HG02885 (cell line): ENCODE data around the gene TOR1B.

Experiments used
- ATAC-seq: cut with Tn5 transposase; IDR thresholded peaks from one replicate; pipeline ENCODE4 v1.9.1; 2021; ENCODE audit warnings: mild to moderate bottlenecking; ENCODE audit not compliant: unreplicated experiment, poor library complexity

Gene TOR1B

DNA sequence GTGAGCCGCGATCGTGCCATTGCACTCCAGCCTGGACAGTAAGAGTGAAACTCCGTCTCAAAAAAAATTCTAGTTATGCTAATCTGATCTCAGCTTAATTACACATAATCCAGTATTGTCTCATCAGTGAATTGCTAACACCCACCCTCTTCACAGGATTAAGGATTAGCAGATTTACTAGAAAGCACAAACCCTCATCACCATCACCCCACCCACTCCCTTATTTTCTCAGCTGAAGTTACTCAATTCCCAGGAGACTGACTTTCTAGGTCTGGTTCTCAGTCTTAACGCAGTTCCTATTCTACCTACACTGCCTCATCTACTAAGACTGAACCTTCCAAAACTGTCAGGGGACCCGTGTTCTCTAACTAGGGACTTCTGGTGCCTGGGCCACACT is 9.0 kb downstream of the TOR1B start:
- ATAC-seq = no peak

DNA sequence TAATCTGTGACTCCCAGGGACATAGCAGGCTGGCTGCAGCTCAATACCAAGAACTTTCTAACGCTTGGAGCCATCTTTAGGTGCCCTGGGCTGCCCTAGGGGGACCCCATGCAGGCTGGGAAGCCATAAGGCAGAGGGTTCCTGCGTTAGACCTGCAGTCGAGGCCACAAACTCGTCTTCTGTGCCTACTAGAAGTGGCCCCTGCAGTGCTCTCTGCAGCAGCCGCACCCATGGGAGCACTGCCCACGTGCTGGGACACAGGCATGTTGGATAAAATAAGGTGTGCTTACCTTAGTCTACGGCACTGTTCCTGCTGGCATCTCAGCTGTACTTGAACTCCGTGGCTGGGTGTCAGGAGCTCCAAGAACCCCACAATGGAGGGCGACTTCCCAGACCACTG is 9.4 kb downstream of the TOR1B start:
- no peak for ATAC-seq

DNA sequence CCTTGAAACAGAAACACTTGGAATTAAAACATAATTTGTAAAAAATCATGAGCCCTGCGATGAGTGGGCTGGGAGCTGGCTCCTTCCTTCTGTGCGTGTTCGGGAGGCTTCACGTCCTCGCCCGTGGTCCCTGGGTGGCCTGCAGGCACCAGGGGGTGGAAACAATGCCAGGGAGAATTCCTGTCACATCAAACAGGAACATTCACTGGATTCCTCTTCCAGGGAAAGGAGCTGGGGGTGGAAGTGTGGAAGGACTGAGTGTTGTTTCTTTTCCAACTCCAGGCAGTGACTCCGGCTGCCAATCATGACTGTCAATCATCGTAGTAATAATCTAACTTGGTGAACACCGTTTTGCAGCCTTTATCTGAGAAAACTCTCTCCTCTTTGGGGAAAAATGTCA is 10.7 kb downstream of the TOR1B start:
- no peak for ATAC-seq

DNA sequence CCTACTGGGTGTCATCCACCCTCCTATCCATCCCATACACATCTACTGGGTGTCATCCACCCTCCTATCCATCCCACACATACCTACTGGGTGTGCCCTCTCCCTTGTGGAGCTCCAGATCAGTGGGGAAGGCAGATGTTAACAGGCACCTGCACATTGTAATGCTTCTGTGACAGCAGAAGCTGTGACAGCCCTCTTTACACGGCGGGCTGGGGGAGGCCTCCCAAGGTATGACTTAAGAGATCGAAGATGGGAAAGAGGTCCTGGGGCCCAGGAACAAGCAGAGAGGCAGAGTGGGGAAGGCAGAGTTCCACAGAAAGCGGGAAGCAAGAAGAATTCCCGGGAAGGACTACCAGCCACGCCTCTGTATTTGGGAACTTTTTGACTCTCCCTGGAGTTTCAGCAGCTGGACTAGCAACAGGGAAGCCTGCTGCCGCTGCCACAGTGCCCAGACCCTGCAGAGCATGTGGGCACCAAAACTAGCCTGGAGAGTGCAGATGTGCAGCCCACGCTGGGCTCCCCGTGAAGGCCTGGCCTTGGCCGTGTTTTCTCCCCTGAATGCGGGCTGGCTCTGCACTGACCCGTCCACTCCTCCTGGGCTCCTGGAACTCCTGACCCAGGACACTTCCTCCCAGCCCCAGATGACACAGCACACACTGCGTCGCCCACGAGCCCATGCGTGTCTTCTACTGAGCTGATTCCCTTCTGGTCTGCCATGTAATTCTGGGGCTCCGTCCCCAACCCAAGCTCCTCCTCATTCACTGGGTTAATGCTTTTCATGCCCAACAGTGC is 11.6 kb downstream of the TOR1B start:
- no peak for ATAC-seq

DNA sequence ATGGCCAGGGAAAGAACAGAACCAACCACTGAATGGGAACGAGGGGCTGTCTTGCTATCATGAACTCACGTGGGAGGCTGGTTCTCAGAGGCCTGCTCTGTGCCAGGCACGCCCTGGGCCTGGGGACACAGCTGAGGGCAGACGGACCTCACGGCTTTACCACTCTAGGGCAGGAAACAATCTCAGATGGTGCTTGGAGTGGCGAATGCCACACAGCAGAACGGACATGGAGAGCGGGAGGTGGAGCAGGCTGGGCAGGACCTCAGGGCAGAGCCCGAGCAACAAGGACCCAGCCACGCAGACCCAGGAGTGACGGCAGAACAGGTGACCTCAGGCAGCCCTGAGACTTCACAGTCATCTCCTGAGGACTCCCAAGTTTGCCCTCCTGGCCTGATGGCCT is 12.3 kb downstream of the TOR1B start:
- no peak for ATAC-seq

DNA sequence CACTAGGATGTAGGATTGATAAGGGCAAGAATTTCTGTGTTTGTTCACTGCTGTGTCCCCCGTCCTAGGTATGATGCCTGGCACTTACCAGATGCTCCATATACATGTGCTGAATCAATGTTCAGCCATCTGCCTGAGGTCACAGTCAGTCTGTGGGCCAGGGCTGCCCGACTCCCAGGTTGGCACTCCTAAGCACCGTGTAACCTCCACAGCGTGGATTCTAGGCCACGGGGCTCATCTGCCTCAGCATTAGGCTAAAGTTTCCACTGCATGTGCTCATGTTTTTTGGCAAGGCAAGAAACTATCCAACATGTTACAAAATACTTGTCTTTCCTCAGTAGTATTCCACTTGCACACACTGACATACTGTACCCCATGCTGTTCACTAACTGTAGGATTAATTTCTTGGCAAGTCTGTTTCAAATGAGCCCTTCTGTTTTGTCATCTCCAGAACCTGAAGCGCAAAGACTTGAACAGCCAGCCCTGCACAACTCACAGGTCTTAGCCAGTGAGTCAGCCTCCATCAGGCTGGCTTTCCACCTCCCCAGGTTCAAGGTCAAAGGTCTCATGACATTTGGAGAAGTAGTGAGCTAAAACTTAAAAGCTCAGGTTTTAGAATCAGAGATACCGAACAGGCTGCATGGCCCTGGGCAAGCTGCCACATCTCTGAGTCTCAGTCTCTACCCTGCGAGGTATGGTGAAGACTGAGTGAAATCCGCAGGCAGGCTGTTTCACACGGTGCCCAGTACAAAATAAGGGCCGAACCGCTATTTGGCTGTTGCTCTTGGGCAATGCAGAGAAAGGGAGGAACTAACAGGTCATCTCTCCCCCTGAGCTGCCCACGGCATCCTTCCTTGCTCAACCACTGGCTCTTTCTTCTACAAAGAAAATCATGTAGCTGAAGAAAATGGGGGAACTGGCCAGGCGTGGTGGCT is 13.8 kb downstream of the TOR1B start:
- ATAC-seq = no peak

DNA sequence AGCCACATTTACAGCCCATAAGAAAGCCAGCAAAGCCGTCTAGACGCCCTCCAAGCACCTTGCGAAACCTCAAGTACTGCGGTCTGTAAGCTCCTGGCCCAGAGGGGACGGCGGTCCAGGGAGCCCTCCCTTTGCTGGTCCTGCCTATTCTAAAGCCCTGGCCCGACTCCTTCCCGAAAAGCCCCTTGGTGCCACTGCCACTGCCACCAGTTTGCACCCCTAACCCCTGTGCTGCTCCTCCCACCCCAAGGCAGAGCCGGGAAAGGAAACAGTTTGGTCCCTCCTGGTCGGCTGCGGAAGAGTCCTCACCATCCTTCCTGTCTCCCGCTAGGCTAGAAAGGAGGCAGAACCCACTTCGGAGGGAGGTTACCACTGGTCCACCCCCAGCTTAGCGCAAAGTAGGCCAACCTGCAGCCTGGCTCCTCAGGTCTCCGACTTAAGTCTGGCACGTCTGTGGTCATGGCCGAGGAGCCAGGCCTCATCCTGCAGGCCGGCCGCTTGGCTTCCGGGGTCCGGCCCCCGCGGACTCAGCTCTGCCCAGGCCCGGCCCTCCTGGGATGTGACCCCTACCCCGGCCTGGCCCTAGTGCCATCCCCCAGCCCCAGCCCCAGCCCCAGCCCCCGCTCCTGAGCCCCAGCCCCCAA is 20.0 kb downstream of the TOR1B start:
- ATAC-seq = no peak

DNA sequence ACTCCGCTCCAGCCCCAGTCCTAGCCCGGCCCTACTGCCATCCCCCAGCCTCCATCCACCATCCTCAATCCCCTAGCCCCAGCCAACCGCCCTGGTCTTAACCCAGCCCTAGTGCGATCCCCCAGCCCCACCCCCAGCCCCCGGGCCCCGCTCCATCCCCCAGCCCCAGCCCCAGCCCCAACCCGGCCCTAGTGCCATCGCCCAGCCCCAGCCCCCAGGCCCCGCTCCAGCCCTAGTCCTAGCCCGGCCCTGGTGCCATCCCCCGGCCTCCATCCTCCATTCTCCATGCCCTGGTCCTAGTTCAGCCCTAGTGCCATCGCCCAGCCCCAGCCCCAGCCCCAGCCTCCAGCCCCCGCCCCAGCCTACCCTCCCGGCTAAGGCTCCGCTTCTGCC is 20.6 kb downstream of the TOR1B start:
- no peak for ATAC-seq

DNA sequence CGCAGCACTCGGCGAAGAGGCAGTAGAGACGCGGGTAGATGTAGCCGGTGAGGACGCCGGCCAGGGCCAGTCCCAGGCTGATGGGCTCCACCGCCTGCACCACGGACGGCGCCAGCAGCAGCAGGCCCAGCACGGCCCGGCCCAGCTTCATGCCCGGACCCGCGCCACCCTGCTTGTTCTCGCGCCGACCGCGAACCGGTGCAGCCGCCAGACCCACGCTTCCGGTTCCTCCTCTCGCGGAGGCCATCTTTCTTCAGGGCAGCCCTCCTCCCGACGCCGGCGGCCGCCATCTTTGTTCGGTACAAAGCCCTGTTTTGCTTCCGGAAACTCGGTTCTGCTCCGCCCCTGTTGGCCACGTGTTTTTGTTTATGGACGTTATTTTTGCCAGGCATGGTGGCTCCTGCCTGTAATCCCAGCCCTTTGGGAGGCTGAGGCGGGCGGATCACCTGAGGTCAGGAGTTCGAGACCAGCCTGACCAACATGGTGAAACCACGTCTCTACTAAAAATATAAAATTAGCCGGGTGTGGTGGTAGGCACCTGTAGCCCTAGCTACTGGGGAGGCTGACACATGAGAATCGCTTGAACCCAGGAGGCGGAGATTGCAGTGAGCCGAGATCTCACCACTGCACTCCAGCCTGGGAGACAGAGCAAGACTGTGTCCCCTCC is 21.1 kb downstream of the TOR1B start, which contains the start of gene TOR1A:
Gene TOR1A, minus strand, starts transcription at position 202 of the 667 bp plus-strand sequence. Its CDS starts 51 bp downstream, at position 151.
- peak; percentile 94 for ATAC-seq

DNA sequence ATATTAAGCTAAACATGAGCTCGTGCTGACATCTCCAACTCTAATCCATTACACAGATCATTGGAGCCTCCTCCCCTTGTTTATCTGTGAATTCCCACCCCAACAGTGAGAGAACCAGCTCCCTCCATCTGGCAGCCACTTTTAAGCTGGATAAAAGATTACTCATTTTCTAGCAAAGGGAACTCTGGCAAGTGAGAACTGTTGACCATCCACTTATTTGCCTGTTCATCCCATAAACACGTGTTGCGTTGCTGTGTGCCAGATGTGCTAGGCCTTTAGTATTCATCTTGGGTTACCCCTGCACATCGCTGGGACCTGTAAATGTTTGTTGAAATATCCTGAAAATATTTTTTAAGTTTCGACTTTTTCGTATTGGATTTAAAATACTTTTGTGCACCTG is 23.4 kb downstream of the TOR1B start:
- ATAC-seq = no peak

DNA sequence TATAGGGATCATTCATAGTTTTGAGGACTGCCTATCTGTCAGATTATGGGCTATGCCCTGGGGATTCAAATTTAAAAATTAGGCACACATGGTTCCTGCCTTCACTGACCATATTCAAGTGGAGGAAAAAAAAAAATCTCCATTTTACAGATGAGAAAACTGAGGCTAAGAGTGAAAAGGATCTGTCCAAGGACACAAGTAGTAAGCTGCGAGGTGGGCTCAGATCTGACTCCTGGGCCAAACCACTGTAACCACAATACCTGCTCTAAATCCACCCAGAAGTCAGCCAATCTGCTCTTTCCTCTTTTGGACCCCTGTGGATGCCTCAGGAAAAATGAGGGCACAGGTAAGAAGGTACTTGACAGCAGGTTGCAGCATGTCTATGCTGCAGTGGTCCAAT is 23.8 kb downstream of the TOR1B start:
- ATAC-seq = no peak

DNA sequence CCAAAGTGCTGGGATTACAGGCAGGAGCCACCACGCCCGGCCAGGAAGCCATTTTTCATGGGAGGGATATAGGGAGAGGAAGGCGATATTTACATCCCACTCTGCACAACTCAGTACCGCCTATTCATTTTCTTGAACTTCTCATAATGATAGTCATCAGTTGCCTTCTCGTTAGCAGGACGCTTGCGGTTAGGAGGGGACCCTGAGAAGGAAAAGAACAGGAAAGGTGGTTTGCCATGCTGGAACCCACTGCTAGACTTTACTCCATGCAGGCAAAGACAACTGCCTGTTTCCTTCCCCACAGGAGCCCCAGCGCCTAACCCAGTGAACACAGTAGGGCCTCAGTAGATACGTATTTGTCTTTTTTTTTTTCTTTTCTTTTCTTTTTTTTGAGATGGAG is 25.1 kb downstream of the TOR1B start:
- ATAC-seq = no peak

DNA sequence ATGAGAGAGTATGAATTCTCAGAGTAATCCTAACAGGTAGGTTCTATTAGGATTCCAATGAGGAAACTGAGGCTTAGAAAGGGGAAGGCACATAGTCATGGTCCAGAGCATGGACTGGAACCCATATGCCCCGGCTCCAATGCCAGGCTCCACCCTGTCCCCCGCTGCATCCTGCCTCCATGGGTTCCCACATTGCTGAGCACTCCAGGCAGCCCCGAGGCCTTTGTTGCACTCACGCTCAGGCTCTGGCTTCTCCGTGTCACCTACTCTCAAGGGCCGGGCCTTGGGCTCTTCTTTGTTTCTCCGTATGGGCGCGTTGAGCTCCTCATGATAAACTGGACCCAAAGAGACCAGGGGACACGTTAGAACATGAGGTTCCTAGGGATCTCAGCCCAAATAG is 26.0 kb downstream of the TOR1B start:
- no peak for ATAC-seq

DNA sequence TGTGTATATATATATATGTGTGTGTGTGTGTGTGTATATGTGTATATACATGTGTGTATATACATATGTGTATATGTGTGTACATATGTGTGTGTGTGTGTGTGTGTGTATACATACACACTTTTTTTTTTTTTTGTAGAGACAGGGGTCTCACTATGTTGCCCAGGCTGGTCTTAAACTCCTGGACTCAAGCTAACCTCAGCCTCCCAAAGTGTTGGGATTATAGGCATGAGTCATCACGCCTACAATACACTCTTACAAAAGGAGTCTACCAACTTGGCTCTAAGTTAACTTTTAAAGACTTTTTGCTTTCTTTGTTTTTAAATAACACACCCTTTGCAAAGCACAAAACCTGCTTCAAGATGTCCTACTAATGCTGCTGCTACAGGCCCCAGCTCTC is 30.0 kb downstream of the TOR1B start:
- no peak for ATAC-seq

DNA sequence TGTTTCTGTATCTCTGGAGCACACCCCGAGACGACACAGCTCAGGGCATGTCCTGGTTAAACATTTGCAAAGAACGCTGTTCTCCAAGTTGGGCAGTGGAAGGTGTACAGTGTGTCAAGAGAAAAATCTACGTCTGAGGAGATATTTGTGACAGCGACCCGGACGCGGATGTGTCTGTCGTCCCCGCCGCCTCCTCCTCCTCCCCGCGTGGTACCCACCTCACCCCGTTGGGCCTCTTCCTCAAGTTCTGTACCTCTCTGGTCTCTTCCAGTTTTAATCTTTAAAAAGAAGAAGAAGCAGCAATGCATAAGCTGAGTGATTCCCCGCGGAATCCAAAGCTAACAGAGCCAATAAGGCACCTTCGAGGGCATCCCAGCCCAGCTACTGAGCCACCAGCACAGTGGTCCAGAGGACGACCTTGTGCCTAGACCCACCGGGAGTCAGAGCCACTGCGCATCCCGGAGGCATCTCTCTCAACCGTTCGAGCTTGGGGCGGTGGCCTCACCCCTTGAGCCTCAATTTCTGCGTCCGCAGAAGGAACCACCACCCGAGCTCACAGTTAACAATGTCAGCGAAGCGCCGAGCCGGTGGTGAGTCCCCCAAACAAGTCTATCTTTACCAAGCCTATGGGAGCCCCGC is 31.6 kb downstream of the TOR1B start:
- peak; percentile 17 for ATAC-seq

DNA sequence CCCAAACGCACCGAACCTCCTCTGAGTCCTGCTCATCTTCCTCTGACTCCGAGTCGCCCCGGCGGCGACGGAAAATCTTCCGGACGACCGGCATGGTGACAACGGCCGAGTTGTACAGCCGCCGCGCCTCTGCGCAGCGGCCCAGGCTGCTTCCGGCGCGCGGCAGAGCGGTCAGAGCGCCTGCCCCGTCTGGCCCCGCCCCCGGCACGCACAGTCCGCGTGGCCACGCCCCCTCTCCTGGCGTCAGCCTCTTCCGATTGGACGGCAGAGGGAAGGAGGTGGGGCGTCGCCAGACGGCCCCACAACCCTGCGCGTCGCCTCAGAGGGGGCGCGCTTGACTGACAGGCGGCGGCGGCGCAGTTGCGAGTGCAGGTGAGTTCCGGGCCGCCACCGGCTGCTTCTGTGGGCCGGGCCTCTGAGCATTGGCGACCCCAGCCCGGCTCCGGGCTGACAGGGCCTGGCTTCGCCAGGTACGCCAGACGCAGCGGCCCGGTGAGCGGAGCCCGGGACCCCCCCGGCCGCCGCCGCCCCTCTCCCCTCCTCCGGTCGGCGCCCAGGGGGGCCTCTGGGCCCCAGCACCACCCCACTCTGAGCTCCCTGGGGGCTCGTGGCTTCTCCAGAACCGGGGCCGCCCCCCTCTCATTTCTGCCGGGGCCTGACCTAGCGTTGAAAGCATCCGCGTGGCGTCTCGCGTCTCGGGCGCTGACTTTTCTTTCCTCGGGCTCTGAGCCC is 32.3 kb downstream of the TOR1B start, which contains the start of the genes C9orf78 and USP20:
Gene C9orf78, minus strand, starts transcription at position 148 of the 732 bp plus-strand sequence. Its CDS starts 54 bp downstream, at position 94.
Gene USP20, plus strand, starts transcription at position 331 of the 732 bp plus-strand sequence. CDS start 17,098 bp downstream, outside the sequence.
- peak; percentile 93 for ATAC-seq

DNA sequence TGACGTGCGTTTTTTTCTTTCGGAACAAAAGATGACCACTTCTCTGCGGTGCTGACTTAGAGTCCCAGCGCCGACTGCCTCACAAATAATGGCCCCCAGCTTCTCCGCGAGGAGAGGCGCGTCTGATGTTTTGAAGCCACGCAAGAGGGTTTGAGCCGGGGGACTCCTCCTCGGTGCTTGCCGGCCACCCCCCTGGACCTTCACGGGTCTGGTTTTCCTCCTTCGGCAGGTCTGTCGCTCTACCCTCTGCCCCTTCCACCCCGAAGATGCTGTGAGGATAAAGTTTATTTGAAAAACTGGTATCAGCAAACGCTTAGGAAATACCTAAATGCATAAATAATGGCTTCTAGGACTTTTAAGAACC is 32.9 kb downstream of the TOR1B start:
- peak; percentile 1 for ATAC-seq

DNA sequence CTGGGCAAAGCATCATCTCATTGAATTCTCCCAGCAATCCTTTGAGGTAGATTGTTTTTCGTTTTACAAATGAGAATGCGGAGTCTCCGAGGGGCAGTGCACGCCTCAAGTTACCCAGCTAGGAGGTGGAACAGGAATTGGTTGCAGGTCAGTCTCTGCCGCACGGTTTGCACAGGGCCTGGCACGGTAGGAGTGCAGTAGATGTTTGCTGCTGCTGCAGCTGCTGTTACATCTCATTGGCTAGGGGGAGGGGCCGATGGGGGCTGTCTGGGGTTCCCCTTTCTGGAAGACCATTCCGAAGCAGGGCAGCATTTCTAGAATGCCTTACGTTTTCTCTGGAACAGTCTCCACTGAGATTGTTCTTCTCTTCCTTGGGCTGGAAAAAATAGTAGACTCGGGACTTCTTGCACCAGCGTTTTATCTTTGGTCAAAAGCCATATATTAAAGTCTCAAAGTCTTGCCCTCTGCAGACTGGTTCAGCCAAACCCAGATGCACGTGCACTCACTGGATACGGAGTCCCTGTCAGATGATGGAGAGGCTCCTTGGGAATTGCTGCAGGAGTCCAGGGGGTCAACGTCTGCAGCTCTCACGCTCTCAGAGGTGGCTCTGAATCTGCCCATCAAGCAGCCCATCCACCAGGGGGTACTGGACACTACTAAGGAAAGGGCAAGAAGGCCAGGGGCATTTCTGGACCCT is 33.5 kb downstream of the TOR1B start:
- no peak for ATAC-seq
